ENCODE data around the gene FRS3. TPM values are rescaled to one million over a fixed set of nuclear protein-coding genes. Genes with fewer than 3 reads are reported as not detected.

Gene FRS3
- total and polyA plus RNA-seq, 2 of the 8 experiments (the other 6 are each of a cell fraction or from before 2014, with no cell fraction given): 3.4 to 4.4 TPM

DNA sequence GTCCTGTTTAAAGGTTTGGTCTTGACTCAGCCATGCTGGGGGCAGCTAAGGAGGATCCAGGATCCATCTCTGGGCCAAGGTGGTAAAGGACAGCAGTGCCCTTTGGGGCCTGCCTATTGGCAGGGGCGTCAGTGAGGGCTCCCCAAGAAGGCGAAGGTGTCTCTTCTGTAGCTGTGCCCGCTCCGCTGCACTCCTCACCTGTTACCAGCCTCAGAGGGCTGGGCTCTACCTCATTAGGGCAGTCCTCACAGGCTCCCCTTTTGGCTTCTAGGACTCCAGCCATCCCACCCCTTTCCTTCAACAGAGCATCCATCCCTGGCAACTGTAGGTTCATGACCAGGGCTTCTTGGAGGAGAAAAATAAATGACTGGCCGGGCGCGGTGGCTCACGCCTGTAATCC, 10.3 kb downstream of the FRS3 start:
- Histone ChIP-seq H4K20me1 (replicated peaks in 1 of 2; ENCODE audit: control insufficient read depth in 1 of 2, insufficient read depth in 2 of 2, low read length in 2 of 2) (no peaks in the 10 kb centered on the region), H3K4me1 (replicated peaks in 1 of 4; ENCODE audit: control insufficient read depth in 3 of 4, insufficient read depth in 4 of 4, low read length in 3 of 4) (no peaks in the 10 kb centered on the region; a peak in 1 of 7 replicates), H3K4ac (replicated peaks; ENCODE audit: insufficient read length, low read depth, low read length) (no peak overlapping the region), H3K14ac (ENCODE audit: insufficient read length) (no peak overlapping the region), H3K27me3 (replicated peaks in 1 of 4; ENCODE audit: control insufficient read depth in 3 of 4, extremely low read depth in 1 of 4, insufficient read depth in 3 of 4, low read length in 3 of 4) (no peaks in the 10 kb centered on the region), H2BK120ac (replicated peaks; ENCODE audit: low read depth, low read length) (no peak overlapping the region), H3K36me3 (ENCODE audit: control insufficient read depth in 2 of 4, insufficient read depth in 4 of 4, low read length in 3 of 4) (peaks cover 0 to 7% (median 4%) of the 10 kb centered on the region in 4 experiments; a peak in 5 of 8 replicates), H3K27ac (ENCODE audit: low read depth, low read length) (no peak overlapping the region), H2BK12ac (ENCODE audit: low read depth, low read length) (no peak overlapping the region), H3K4me3 (ENCODE audit: extremely low read depth in 1 of 4, insufficient read depth in 2 of 4, low read depth in 3 of 4, low read length in 4 of 4) (no peak overlapping the region), H3K56ac (replicated peaks; ENCODE audit: insufficient read length, low read depth, low read length) (no peak overlapping the region), H2BK5ac (ENCODE audit: low read depth, low read length) (no peak overlapping the region), H4K8ac (ENCODE audit: extremely low read depth, insufficient read depth, low read length) (no peak overlapping the region; the same call in 1 of the 2 replicates), H2AFZ (ENCODE audit: low read length) (no peak overlapping the region), H2BK15ac (ENCODE audit: low read length) (no peak overlapping the region), H3K9ac (replicated peaks in 1 of 4; ENCODE audit: extremely low read depth in 1 of 4, low read depth in 3 of 4, low read length in 3 of 4) (no peak overlapping the region), H3K79me1 (ENCODE audit: low read depth, low read length) (no peaks in the 10 kb centered on the region), H3K4me2 (ENCODE audit: insufficient read depth in 1 of 2, low read depth in 2 of 2, low read length in 2 of 2) (no peak overlapping the region), H3K23me2 (ENCODE audit: low read depth, low read length) (no peaks in the 10 kb centered on the region), H3K18ac (ENCODE audit: extremely low read depth, low read length) (no peak overlapping the region), H3K79me2 (ENCODE audit: control insufficient read depth in 1 of 2, insufficient read depth in 2 of 2, low read length in 2 of 2) (no peaks in the 10 kb centered on the region), H4K5ac (ENCODE audit: insufficient read length, low read depth, low read length) (no peak overlapping the region), H3K9me3 (ENCODE audit: insufficient read depth in 2 of 2, low read depth in 1 of 2, low read length in 1 of 2) (no peaks in the 10 kb centered on the region), H4K91ac (replicated peaks; ENCODE audit: insufficient read length, low read length) (no peak overlapping the region), H3K23ac (ENCODE audit: insufficient read length) (no peak overlapping the region), H2BK20ac (ENCODE audit: low read length) (no peak overlapping the region), H2AK5ac (ENCODE audit: low read depth, low read length) (no peak overlapping the region)
- no peak for FAIRE-seq
- no peak for DNase-seq (ENCODE audit: low read depth in 1 of 2, low spot score in 2 of 2)
- ChIA-PET CTCF (ENCODE audit: partially characterized antibody) (interaction anchor here (0.6 to 1.9 kb wide), 8 partner anchors 10 to 661 kb away, joined by 3 to 8 read pairs (median 4); partner anchors contain the start of gene TAF8), POLR2A (ENCODE audit: partially characterized antibody) (no interaction called here)
- 77% methylated on average over 4 of the region's 8 CpGs; no CpG with 5 or more reads in 1 of the 2 experiments for WGBS, 2 experiments (ENCODE audit: extremely low coverage in 1 of 2, insufficient coverage in 1 of 2, insufficient read length in 1 of 2, insufficient replicate concordance in 2 of 2, low coverage in 1 of 2, low lambda C conversion rate in 2 of 2, missing lambda C conversion rate in 1 of 2)
